ENCODE results near the gene SLCO4C1. TPM values are rescaled to one million over a fixed set of nuclear protein-coding genes. Genes with fewer than 3 reads are reported as not detected.

SLCO4C1 gene
- total and polyA plus RNA-seq, 12 donors, result 0.01 to 0.49 (median 0.11) TPM; not detected in 2

DNA sequence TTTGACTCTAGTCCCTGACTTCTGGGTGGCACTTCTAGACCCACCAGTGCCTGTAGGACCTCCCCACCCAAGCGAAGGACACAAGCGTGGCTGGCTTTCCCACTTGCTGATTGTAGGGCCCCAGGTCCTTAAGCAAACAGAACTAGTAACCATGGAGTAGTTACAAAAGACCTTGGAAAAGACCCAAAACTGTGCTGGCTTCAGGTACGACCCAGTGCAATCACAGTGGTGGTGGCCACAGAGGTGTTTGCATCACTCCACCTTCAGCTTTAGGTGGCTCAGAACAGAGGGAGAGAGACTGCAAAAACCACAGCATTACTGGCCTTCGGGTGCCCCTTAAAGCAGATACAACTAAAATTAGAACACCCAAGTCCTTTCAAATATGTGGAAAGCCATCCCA, 52.9 kb downstream of the SLCO4C1 start:
- intact Hi-C loops (cut with DNase I), result no loop called here
- no peaks in the 10 kb centered on the region for H3K36me3 ChIP-seq
- ATAC-seq (no peak), DNase-seq (no peak)
- H3K27me3 ChIP-seq, result no peaks in the 10 kb centered on the region
- peaks cover 0 to 10% (median 0%) of the 10 kb centered on the region in 11 donors for H3K9me3 ChIP-seq
- H3K4me3 ChIP-seq, result no peak overlapping the region
- TF ChIP-seq, protein P1, sequence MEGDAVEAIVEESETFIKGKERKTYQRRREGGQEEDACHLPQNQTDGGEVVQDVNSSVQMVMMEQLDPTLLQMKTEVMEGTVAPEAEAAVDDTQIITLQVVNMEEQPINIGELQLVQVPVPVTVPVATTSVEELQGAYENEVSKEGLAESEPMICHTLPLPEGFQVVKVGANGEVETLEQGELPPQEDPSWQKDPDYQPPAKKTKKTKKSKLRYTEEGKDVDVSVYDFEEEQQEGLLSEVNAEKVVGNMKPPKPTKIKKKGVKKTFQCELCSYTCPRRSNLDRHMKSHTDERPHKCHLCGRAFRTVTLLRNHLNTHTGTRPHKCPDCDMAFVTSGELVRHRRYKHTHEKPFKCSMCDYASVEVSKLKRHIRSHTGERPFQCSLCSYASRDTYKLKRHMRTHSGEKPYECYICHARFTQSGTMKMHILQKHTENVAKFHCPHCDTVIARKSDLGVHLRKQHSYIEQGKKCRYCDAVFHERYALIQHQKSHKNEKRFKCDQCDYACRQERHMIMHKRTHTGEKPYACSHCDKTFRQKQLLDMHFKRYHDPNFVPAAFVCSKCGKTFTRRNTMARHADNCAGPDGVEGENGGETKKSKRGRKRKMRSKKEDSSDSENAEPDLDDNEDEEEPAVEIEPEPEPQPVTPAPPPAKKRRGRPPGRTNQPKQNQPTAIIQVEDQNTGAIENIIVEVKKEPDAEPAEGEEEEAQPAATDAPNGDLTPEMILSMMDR (IDR thresholded peaks at IDR 0.05), result no peak
- 80 to 82% methylated on average over 4 of the region's 4 CpGs for whole genome bisulfite sequencing, 2 donors
- H3K4me1 ChIP-seq, result no peaks in the 10 kb centered on the region
- H3K27ac ChIP-seq, result no peak overlapping the region

DNA sequence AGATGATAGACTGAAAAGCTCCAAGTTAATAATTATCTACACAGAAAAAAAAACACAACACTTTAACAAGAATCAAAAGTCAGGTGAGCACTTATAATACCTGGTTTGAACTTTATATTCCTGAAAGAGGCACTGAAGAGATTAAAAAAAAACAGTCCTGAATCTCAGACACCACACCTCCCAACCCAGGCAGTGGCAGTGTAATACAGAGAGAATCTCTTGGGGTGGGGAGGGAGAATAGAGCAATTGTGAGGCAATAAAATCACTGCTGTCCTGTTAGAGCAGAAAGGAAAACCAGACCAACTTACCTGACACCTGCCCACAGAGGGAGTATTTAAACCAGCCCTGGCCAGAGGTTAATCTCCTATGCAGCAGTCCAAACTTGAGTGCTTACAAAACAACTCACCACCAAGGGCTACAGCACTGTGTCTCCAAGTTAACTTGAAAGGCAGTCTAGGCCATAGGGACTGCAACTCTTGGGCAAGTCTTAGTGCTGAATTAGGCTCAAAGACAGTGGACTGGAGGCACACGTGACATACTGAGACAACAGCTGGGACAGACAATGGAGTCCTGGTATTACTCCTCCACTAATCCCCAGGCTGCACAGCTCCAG, 54.2 kb downstream of the SLCO4C1 start:
- ATAC-seq (no peak), DNase-seq (no peak)
- WGBS, 2 donors, result 78 to 85% methylated on average over 1 of the region's 1 CpG

DNA sequence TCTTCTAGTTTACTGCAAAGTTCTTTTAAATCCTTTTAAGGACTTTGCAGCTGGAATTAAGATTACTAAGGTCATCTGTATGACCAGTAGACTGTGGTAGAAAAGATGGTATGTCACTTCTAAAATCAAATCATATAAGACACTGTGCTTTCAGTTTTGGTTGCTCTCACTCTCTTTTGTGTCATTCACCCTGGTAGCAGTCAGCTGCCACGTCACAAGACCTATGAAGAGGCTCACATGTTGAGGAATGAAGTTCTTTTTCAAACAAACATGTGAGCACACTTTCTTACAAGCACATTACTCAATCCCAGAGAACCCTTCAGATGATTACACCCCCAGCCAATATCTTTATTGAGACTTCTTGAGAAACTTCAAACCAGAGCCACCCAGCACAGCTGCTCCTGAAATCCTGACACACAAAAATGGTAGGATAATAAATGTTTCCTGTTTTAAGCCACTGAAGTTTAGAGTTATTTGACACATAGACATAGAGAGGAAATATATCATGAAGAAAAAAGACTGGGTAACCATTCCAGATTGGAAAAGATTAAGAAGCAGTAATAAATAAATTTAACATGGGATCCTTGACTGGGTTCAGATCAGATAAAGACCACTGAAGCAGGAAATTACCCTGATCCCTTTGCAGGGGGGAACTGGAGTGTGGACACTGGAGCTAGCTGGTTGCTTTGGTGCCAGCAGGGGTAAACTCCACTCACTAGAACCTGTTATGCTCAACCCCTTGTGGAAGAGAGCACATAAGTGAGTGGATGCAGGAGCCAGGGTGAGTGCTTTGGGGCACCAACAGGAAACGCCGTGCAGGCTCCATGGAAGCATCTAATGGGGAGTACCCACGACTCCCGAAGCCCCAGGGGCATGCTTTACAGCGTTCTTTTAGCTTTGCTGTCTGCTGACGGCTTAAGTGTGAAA, 64.1 kb downstream of the SLCO4C1 start:
- peaks cover 0 to 5% (median 0%) of the 10 kb centered on the region in 11 donors for H3K9me3 ChIP-seq
- H3K27ac ChIP-seq, result no peak overlapping the region
- 73 to 78% methylated on average over 7 of the region's 7 CpGs for WGBS, 2 donors
- intact Hi-C loops (cut with DNase I), result no loop called here
- TF ChIP-seq, protein P1 (IDR thresholded peaks at IDR 0.05), result no peak
- H3K27me3 ChIP-seq, result no peaks in the 10 kb centered on the region
- ATAC-seq, result no peak
- DNase-seq, result no peak
- H3K4me1 ChIP-seq, result peaks cover 0 to 5% (median 0%) of the 10 kb centered on the region in 9 donors
- H3K4me3 ChIP-seq, result no peak overlapping the region
- H3K36me3 ChIP-seq, result no peaks in the 10 kb centered on the region

More for the DNA sequence above, 54.2 kb downstream of the SLCO4C1 start:
- TF ChIP-seq, protein P1 (IDR thresholded peaks at IDR 0.05), result no peak
- no peak overlapping the region for H3K4me3 ChIP-seq
- no peak overlapping the region for H3K27ac ChIP-seq
- intact Hi-C loops (cut with DNase I), result no loop called here
- H3K9me3 ChIP-seq, result peaks cover 0 to 10% (median 0%) of the 10 kb centered on the region in 11 donors
- no peaks in the 10 kb centered on the region for H3K4me1 ChIP-seq
- no peaks in the 10 kb centered on the region for H3K36me3 ChIP-seq
- H3K27me3 ChIP-seq, result no peaks in the 10 kb centered on the region

DNA sequence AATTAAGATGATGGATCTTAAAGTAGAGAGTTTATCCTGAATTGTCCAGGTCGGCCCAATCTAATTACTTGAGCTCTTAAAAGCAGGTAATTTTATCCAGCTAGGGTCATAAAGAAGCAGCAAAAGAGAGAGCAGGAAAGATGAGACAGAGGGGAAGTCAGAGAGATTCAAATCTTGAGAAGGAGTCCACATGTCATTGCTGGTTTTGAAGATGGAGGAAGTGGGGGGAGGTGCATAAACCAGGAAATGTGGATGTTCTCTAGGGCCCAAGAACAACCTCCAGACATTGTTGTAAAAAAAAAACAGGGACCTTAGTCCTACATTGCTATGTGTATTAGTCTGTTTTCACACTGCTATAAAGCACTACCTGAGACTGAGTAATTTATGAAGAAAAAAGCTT, 66.4 kb downstream of the SLCO4C1 start:
- peaks cover 0 to 5% (median 0%) of the 10 kb centered on the region in 11 donors for H3K9me3 ChIP-seq
- ATAC-seq (no peak), DNase-seq (no peak)
- TF ChIP-seq, protein P1 (IDR thresholded peaks at IDR 0.05), result no peak
- intact Hi-C loops (cut with DNase I), result no loop called here
- no peak overlapping the region for H3K4me3 ChIP-seq
- peaks cover 0 to 5% (median 0%) of the 10 kb centered on the region in 9 donors for H3K4me1 ChIP-seq
- no peaks in the 10 kb centered on the region for H3K36me3 ChIP-seq
- WGBS, 2 donors, result 66 to 70% methylated on average over 1 of the region's 1 CpG
- H3K27me3 ChIP-seq, result no peaks in the 10 kb centered on the region
- no peak overlapping the region for H3K27ac ChIP-seq
